Endodermal cell (in vitro differentiated cells): ENCODE measurements around the gene VKORC1L1. TPM values are rescaled to one million over a fixed set of nuclear protein-coding genes. Genes with fewer than 3 reads are reported as not detected.

Experiments
- DNase-seq: peaks from one replicate; pipeline ENCODE4 v3.0.0-alpha.2; 2017
- H3K27ac ChIP-seq: 2 replicates; pipeline ENCODE4 v1.5.1; 2013; ENCODE audit warnings: mild to moderate bottlenecking, low read depth, low read length, moderate library complexity
- H3K27me3 ChIP-seq: 2 replicates; pipeline ENCODE4 v1.6.1; 2013; ENCODE audit warnings: mild to moderate bottlenecking, low read length, moderate library complexity; ENCODE audit not compliant: insufficient read depth, control insufficient read depth, poor library complexity, severe bottlenecking
- H3K36me3 ChIP-seq: 2 replicates; pipeline ENCODE4 v1.7.0; 2013; ENCODE audit warnings: mild to moderate bottlenecking, low read length, moderate library complexity; ENCODE audit not compliant: control insufficient read depth, insufficient read depth
- H3K4me1 ChIP-seq: one replicate; pipeline ENCODE4 v1.7.0; 2013; ENCODE audit warnings: low read length; ENCODE audit not compliant: control insufficient read depth, insufficient read depth
- H3K4me3 ChIP-seq: 2 replicates; pipeline ENCODE4 v1.5.1; 2013; ENCODE audit warnings: mild to moderate bottlenecking, low read length, moderate library complexity
- H3K9ac ChIP-seq: 2 replicates; pipeline ENCODE4 v1.6.1; 2013; ENCODE audit warnings: mild to moderate bottlenecking, low read length, moderate library complexity; ENCODE audit not compliant: poor library complexity, severe bottlenecking; ENCODE audit errors: extremely low read depth
- H3K9me3 ChIP-seq: 2 replicates; pipeline ENCODE4 v1.6.1; 2013; ENCODE audit warnings: mild to moderate bottlenecking, low read length, moderate library complexity; ENCODE audit not compliant: control insufficient read depth
- H3K27ac Mint-ChIP-seq: 2 replicates; pipeline ENCODE4 v1.8.0; 2020; ENCODE audit warnings: mixed read lengths
- H3K27me3 Mint-ChIP-seq: 2 replicates; pipeline ENCODE4 v1.8.0; 2021; ENCODE audit warnings: mild to moderate bottlenecking, mixed read lengths; ENCODE audit not compliant: insufficient read depth
- H3K36me3 Mint-ChIP-seq: 2 replicates; pipeline ENCODE4 v1.8.0; 2020; ENCODE audit warnings: low read depth, mixed read lengths
- H3K4me1 Mint-ChIP-seq: 2 replicates; pipeline ENCODE4 v1.8.0; 2020; ENCODE audit warnings: mixed read lengths
- H3K4me3 Mint-ChIP-seq: 2 replicates; pipeline ENCODE4 v1.8.0; 2020; ENCODE audit warnings: mild to moderate bottlenecking, moderate library complexity, mixed read lengths
- H3K9me3 Mint-ChIP-seq: 2 replicates; pipeline ENCODE4 v1.8.0; 2020; ENCODE audit warnings: mild to moderate bottlenecking, mixed read lengths
- WGBS, 2 experiments: methylation state at CpG; one replicate each; pipeline versions ENCODE4 v1.1.5 to v1.1.7; 2013; ENCODE audit warnings: missing lambda C conversion rate in 2 of 2, mixed read lengths in 1 of 2; ENCODE audit not compliant: insufficient coverage in 1 of 2, insufficient read length in 1 of 2; 5-methylcytosine and 5-hydroxymethylcytosine counted together
- total RNA-seq, 2 donors: library from RNA; stranded (reverse); fragmentation: NEBNext Ultra II Directional in 1 of 2; extraction: Animal tissue kit (Norgen Biotek cat#: 25700) in 1 of 2; gene quantifications; 2 replicates in 1 of 2; 3 replicates in 1 of 2; pipeline ENCODE4 v1.2.1, GENCODE V29; 2021
- TF ChIP-seq, protein P1 (sequence below): fragments of 200-600 bp; sonication (generic); conservative IDR thresholded peaks from 2 replicates; pipeline ENCODE4 v1.5.0; 2021; ENCODE audit warnings: antibody characterized with exemption, mild to moderate bottlenecking

VKORC1L1 gene
- total RNA-seq, 2 donors from 2014 or later = 20.7 to 24.7 TPM

DNA sequence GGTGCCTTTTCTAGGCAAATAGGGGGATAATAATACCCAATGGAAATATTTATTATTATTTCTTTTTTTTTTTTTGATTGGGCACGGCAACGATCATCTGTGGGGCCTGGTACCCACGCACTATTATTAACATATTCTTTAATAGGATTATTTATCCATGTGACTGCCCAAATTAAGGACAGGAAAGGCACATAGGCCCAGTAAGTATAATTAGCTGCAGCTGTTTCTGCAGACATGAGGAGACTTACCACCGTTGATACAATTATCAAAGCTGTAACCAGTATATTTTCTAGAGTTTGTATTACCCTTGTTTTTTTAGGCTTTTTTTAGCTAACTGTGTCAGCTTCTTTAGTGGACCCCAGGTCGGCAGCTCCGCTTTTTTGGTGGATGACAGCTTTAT is 134.4 kb downstream of the VKORC1L1 start:
- TF ChIP-seq, protein P1, sequence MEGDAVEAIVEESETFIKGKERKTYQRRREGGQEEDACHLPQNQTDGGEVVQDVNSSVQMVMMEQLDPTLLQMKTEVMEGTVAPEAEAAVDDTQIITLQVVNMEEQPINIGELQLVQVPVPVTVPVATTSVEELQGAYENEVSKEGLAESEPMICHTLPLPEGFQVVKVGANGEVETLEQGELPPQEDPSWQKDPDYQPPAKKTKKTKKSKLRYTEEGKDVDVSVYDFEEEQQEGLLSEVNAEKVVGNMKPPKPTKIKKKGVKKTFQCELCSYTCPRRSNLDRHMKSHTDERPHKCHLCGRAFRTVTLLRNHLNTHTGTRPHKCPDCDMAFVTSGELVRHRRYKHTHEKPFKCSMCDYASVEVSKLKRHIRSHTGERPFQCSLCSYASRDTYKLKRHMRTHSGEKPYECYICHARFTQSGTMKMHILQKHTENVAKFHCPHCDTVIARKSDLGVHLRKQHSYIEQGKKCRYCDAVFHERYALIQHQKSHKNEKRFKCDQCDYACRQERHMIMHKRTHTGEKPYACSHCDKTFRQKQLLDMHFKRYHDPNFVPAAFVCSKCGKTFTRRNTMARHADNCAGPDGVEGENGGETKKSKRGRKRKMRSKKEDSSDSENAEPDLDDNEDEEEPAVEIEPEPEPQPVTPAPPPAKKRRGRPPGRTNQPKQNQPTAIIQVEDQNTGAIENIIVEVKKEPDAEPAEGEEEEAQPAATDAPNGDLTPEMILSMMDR = no peak
- H3K4me1 ChIP-seq = no peaks in the 10 kb centered on the region
- no peak for DNase-seq
- H3K9ac ChIP-seq = no peak overlapping the region
- peaks cover under 1% of the 10 kb centered on the region for H3K27me3 Mint-ChIP-seq
- no peaks in the 10 kb centered on the region for H3K27me3 ChIP-seq
- no peaks in the 10 kb centered on the region for H3K36me3 ChIP-seq
- WGBS, 2 experiments = 89 to 90% methylated on average over 1 to 6 of the region's 6 CpGs
- H3K4me3 Mint-ChIP-seq = no peak overlapping the region
- no peaks in the 10 kb centered on the region for H3K36me3 Mint-ChIP-seq
- no peak overlapping the region for H3K27ac ChIP-seq
- H3K4me1 Mint-ChIP-seq = peaks cover 8% of the 10 kb centered on the region
- H3K9me3 ChIP-seq = no peaks in the 10 kb centered on the region
- no peaks in the 10 kb centered on the region for H3K9me3 Mint-ChIP-seq
- H3K27ac Mint-ChIP-seq = no peak overlapping the region
- H3K4me3 ChIP-seq = no peak overlapping the region

Other genes starting within 250 kb of the VKORC1L1 start
- gene GUSB, start 109.1 kb downstream of the VKORC1L1 start, total RNA-seq = 10 to 100 TPM; 54.5 to 60.6 TPM
- gene ASL, start 202.7 kb downstream of the VKORC1L1 start, total RNA-seq = 10 to 100 TPM; 37.8 to 47.9 TPM
- gene CRCP, start 241.8 kb downstream of the VKORC1L1 start, total RNA-seq = 10 to 100 TPM; 25.9 to 27.8 TPM